Omental fat pad (tissue), 4 donors: ENCODE results near the gene SNTB2. TPM values are rescaled to one million over a fixed set of nuclear protein-coding genes. Genes with fewer than 3 reads are reported as not detected.

ENCODE experiments used
- ATAC-seq: fragments of 150-250 bp; one replicate; pipeline ENCODE4 v1.9.1; 2016; ENCODE audit warnings: mild to moderate bottlenecking, moderate library complexity; ENCODE audit not compliant: low FRiP score
- DNase-seq: peaks from one replicate; pipeline ENCODE4 v3.0.0-alpha.2; 2019; ENCODE audit warnings: low spot score
- total RNA-seq, 4 donors: library from RNA; depleted of rRNA; stranded (reverse); fragments of >200 nt; gene quantifications; one replicate each; pipeline ENCODE4 v1.1.0, GENCODE V29; 2016
- TF ChIP-seq, protein P1 (sequence below), 3 donors: fragments of 450-650 bp; IDR thresholded peaks; one replicate each; pipeline ENCODE4 v1.5.1; 2016 to 2017; ENCODE audit warnings: antibody characterized with exemption in 3 of 3, mild to moderate bottlenecking in 3 of 3, moderate library complexity in 2 of 3

SNTB2 gene
- total RNA-seq, 4 donors from 2014 or later, result 49.7 to 80.9 (median 59.3) TPM

DNA sequence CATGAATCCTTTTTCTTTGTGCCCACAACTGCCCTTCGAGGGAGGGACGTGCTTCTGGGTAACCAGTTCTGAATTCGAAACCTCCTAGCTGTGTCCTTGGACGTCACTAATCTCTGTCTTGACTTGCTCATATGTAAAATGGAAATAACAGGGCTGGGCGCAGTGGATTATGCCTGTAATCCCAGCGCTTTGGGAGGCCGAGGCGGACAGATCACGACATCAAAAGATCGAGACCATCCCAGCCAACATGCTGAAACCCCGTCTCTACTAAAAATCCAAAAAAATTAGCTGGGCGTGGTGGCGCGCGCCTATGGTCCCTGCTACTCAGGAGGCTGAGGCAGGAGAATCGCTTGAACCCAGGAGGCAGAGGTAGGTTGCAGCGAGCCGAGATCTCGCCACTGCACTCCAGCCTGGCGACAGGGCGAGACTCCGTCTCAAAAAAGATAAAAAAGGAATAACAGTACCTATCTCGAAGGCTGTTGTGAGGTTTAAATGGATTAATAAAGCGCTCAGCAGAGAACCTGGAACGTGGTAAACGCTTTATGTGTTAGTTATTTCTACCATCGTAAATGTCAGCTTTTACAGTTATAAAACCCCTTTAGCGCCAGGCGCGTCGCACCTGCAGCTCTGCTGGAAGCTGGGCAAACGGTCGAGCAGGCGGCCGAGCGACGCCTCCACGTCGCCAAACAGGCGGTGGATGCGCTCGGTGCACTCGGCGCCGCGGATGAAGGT lies 151.8 kb downstream of the SNTB2 start:
- TF ChIP-seq, protein P1, sequence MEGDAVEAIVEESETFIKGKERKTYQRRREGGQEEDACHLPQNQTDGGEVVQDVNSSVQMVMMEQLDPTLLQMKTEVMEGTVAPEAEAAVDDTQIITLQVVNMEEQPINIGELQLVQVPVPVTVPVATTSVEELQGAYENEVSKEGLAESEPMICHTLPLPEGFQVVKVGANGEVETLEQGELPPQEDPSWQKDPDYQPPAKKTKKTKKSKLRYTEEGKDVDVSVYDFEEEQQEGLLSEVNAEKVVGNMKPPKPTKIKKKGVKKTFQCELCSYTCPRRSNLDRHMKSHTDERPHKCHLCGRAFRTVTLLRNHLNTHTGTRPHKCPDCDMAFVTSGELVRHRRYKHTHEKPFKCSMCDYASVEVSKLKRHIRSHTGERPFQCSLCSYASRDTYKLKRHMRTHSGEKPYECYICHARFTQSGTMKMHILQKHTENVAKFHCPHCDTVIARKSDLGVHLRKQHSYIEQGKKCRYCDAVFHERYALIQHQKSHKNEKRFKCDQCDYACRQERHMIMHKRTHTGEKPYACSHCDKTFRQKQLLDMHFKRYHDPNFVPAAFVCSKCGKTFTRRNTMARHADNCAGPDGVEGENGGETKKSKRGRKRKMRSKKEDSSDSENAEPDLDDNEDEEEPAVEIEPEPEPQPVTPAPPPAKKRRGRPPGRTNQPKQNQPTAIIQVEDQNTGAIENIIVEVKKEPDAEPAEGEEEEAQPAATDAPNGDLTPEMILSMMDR (IDR thresholded peaks at IDR 0.05), result no peak
- ATAC-seq (no peak), DNase-seq (peak; percentile 35)

DNA sequence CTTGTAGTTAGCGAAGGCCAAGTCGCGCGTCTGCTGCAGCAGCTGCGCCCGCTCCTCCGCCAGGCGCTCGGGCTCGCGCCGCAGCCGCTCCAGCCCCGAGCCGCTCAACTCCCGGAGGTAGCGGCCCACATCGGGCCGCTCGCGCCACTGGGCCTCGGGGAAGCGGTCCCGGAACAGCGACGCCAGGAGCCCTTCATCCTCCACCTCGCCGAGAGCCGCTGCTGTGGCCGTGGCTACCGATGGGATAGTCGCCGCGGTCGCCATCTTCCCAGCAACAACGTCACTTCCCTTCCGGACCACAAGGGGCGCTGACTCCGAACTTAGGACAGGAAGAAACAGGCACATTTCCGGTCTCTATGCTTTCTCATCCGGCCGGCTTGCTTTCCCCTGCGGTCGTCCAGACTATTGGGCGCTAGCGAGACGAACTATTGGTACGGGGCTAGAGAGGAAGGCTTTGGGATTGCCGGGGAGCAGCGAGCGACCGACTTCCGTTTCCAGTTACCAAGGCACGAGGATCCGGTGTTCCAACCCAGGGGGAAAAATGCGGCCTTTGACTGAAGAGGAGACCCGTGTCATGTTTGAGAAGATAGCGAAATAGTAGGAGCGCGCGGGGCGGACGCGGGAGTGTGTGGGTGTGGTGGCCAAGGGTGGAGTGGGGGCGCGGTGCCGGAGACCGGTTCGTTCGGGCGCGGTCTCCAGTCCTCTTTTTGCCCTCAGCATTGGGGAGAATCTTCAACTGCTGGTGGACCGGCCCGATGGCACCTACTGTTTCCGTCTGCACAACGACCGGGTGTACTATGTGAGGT lies 152.5 kb downstream of the SNTB2 start, which contains the start of the genes COG8 and NIP7:
Gene COG8, minus strand, starts transcription at position 276 of the 806 bp plus-strand sequence. Its CDS starts 12 bp downstream, at position 264.
Gene NIP7, plus strand, starts transcription at position 484 of the 806 bp plus-strand sequence. Its CDS starts 58 bp downstream, at position 542.
- ATAC-seq, result peak; percentile 96
- DNase-seq, result peak; percentile 95
- TF ChIP-seq, protein P1 (IDR thresholded peaks at IDR 0.05), result peak in 1 of 3 donors; percentile 64

DNA sequence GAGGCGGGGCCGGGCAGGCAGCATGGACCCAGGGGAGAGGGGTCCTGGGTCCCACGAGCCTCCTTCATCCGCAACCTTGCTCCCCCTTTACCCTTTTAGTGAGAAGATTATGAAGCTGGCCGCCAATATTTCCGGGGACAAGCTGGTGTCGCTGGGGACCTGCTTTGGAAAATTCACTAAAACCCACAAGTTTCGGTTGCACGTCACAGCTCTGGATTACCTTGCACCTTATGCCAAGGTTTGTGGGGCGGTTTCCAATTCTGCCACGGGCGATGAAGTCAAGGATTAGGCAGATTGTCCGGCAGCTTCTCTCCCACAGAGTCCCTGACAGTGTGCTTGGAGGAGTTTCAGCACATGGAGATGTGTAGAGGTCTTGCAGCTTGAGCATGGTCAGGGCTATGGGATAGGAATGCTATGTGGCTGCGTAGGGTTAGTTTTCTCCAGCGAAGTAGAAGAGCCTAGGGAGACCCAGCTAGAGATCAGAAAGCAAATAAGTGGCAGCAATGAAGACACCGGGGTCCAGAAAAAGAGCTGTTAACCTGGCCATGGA lies 153.2 kb downstream of the SNTB2 start:
- peak; percentile 20 for ATAC-seq
- no peak for DNase-seq
- TF ChIP-seq, protein P1 (IDR thresholded peaks at IDR 0.05), result no peak

DNA sequence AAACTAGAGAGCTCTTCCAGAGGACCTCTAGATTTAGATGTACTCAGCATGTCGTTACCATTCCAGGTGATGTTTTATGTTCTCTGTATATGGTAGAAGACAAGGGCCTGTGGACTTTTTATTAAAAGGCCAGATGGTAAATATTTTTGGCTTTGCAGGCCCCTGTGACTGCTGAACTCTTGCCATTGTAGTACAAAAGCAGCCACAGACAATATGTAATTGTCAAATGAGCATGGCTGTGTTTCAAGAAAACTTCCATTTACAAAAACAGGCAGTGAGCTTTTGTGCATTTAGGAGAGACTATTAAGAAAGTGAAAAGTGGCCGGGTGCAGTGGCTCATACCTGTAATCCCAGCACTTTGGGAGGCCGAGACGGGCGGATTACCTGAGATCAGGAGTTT lies 157.2 kb downstream of the SNTB2 start:
- ATAC-seq, result no peak
- TF ChIP-seq, protein P1 (IDR thresholded peaks at IDR 0.05), result no peak
- DNase-seq, result no peak

DNA sequence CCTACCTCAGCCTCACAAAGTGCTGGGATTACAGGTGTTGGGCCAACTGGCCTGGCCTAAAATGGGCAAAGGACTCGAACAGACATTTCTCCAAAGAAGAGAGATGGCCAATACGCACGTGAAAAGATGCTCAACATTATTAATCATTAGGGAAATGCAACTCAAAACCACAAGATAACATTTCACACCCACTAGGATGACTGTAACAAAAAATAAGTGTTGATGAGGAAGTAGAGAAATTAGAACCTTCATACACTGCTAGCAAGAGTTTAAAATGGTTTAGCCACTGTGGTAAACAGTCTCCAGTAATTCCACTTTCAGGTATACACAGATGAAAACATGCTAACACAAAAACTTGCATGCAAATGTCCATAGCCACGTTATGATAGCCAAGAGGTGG lies 159.0 kb downstream of the SNTB2 start:
- DNase-seq (no peak), ATAC-seq (no peak)
- TF ChIP-seq, protein P1 (IDR thresholded peaks at IDR 0.05), result no peak

DNA sequence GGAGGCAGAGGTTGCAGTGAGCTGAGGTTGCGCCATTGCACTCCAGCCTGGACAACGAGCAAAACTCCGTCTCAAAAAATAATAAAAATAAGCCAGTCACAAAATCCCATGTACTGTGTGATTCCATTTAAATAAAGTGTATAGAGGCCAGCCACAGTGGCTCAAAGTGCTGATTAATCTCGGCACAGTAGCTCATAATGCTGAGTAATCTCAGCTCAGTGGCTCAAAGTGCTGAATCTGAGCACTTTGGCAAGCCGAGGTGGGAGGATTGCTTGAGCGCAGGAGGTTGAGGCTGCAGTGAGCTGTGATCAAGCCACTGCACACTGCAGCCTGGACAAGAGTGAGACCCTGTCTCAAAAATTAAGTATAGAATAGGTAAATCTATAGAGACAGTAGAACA lies 159.7 kb downstream of the SNTB2 start:
- no peak for DNase-seq
- TF ChIP-seq, protein P1 (IDR thresholded peaks at IDR 0.05), result no peak
- ATAC-seq, result no peak
